C4-2B (cell line): Measurements from ENCODE around the gene MYL5.

Experiments
- CTCF ChIP-seq: fragments of 450-650 bp; conservative IDR thresholded peaks from 2 replicates; pipeline ENCODE4 v1.5.1; 2017; ENCODE audit warnings: mild to moderate bottlenecking
- ZFX ChIP-seq: fragments of 450-650 bp; IDR thresholded peaks from 2 replicates; pipeline ENCODE4 v1.6.1; 2017

GRCh38 chr4:680091-680490 is 5.7 kb downstream of the MYL5 start:
- TF ChIP-seq CTCF (no peak), ZFX (no peak)
